HL-60 (cell line): Measurements from ENCODE around the gene EXOC4.

Experiments
- CTCF ChIP-seq: IDR thresholded peaks from one replicate; pipeline ENCODE4 v1.5.1; 2011; ENCODE audit warnings: low read length, control low read depth, inconsistent platforms; ENCODE audit not compliant: insufficient read depth
- POLR2AphosphoS5 ChIP-seq: IDR thresholded peaks from 2 replicates; pipeline ENCODE4 v1.6.1; 2012; ENCODE audit warnings: low read depth
- REST ChIP-seq: IDR thresholded peaks from 2 replicates; pipeline ENCODE4 v1.6.1; 2012; ENCODE audit warnings: low read depth; ENCODE audit not compliant: insufficient replicate concordance
- SPI1 ChIP-seq: IDR thresholded peaks from 2 replicates; pipeline ENCODE4 v1.6.1; 2012; ENCODE audit warnings: low read depth, mild to moderate bottlenecking, borderline replicate concordance

- no peak for TF ChIP-seq POLR2AphosphoS5
- no peak for TF ChIP-seq CTCF
- TF ChIP-seq SPI1: no peak
- no peak for TF ChIP-seq REST
Measured at GRCh38 chr7:134041477-134041876, 788.6 kb downstream of the EXOC4 start.
